Upper lobe of right lung (tissue), 1 donor: ENCODE measurements around the gene TCFL5. TPM values are rescaled to one million over a fixed set of nuclear protein-coding genes. Genes with fewer than 3 reads are reported as not detected.

ENCODE experiments used
- ATAC-seq: fragments of 200-7000 bp; cut with Tn5 transposase; one replicate; pipeline ENCODE4 v1.9.1; 2020; ENCODE audit warnings: mild to moderate bottlenecking, moderate library complexity
- DNase-seq: peaks from one replicate; pipeline ENCODE4 v3.0.0-alpha.2; 2020
- H3K27ac ChIP-seq: fragments of 200-600 bp; one replicate; pipeline ENCODE4 v1.8.0; 2022
- H3K27me3 ChIP-seq: fragments of 200-600 bp; one replicate; pipeline ENCODE4 v1.8.0; 2022; ENCODE audit warnings: mild to moderate bottlenecking
- H3K36me3 ChIP-seq: fragments of 200-600 bp; one replicate; pipeline ENCODE4 v1.8.0; 2022
- H3K4me1 ChIP-seq: fragments of 200-600 bp; one replicate; pipeline ENCODE4 v1.8.0; 2022
- H3K4me3 ChIP-seq: fragments of 200-600 bp; one replicate; pipeline ENCODE4 v1.8.0; 2022; ENCODE audit warnings: mild to moderate bottlenecking
- H3K9me3 ChIP-seq: fragments of 200-600 bp; one replicate; pipeline ENCODE4 v1.8.0; 2022
- intact Hi-C: fragments of 100-400 bp; cut with DNase I; formaldehyde crosslinking; loops from one replicate; pipeline ENCODE4 v1.11.0; 2022
- total RNA-seq: library from RNA; stranded (reverse); fragmentation: NEBNext Ultra II Directional; extraction: Animal tissue kit (Norgen Biotek cat#: 25700); gene quantifications from one replicate; pipeline ENCODE4 v1.2.1, GENCODE V29; 2021
- TF ChIP-seq, protein P1 (sequence below): fragments of 200-600 bp; IDR thresholded peaks from one replicate; pipeline ENCODE4 v1.8.0; 2022; ENCODE audit warnings: antibody characterized with exemption
- donor health status: DM: no; HTN: yes; CAD: no; lungs with severe emphysema.

The TCFL5 gene
- total RNA-seq, 1 donor from 2014 or later = 7.8 TPM

DNA sequence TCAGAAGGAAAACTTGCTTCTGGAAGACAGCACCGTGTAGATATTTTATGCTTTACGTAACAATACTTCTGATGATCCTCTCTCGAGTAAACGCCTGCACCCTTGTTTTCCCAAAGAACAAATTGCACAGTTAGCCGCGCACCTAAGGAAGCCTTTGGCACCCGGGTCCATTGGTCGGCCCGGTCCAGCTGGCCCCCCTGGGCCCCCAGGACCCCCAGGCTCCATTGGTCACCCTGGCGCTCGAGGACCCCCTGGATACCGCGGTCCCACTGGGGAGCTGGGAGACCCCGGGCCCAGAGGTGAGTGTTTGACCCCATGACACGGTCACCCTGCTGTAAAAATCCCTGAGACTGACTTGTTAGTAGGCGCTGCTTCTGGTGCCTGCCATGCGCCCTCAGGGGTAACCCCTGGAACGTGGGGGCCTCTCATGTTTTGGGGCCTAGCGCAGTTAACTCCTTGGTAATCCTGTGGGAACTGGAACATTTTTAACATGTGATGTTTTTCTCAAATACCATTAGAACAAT lies 24.6 kb downstream of the TCFL5 start:
- ATAC-seq (no peak), DNase-seq (no peak)
- Histone ChIP-seq H3K36me3 (no peaks in the 10 kb centered on the region), H3K9me3 (no peaks in the 10 kb centered on the region), H3K27ac (no peak overlapping the region), H3K4me3 (no peak overlapping the region), H3K27me3 (no peaks in the 10 kb centered on the region), H3K4me1 (peaks cover 5% of the 10 kb centered on the region)
- intact Hi-C loops = no loop called here
- TF ChIP-seq, protein P1, sequence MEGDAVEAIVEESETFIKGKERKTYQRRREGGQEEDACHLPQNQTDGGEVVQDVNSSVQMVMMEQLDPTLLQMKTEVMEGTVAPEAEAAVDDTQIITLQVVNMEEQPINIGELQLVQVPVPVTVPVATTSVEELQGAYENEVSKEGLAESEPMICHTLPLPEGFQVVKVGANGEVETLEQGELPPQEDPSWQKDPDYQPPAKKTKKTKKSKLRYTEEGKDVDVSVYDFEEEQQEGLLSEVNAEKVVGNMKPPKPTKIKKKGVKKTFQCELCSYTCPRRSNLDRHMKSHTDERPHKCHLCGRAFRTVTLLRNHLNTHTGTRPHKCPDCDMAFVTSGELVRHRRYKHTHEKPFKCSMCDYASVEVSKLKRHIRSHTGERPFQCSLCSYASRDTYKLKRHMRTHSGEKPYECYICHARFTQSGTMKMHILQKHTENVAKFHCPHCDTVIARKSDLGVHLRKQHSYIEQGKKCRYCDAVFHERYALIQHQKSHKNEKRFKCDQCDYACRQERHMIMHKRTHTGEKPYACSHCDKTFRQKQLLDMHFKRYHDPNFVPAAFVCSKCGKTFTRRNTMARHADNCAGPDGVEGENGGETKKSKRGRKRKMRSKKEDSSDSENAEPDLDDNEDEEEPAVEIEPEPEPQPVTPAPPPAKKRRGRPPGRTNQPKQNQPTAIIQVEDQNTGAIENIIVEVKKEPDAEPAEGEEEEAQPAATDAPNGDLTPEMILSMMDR = no peak

GRCh38 chr20:62835931-62836861 lies 25.4 kb downstream of the TCFL5 start:
- DNase-seq (no peak), ATAC-seq (no peak)
- TF ChIP-seq, protein P1 = no peak

GRCh38 chr20:62834967-62835730 lies 26.5 kb downstream of the TCFL5 start:
- TF ChIP-seq, protein P1 = no peak
- H3K36me3 ChIP-seq = no peaks in the 10 kb centered on the region
- H3K4me1 ChIP-seq = peaks cover 7% of the 10 kb centered on the region
- intact Hi-C loops = no loop called here
- DNase-seq (no peak), ATAC-seq (no peak)
- H3K27me3 ChIP-seq = no peaks in the 10 kb centered on the region
- H3K9me3 ChIP-seq = no peaks in the 10 kb centered on the region
- H3K27ac ChIP-seq = no peak overlapping the region
- H3K4me3 ChIP-seq = no peak overlapping the region

More at GRCh38 chr20:62835931-62836861, 25.4 kb downstream of the TCFL5 start:
- Histone ChIP-seq H3K4me3 (no peak overlapping the region), H3K4me1 (peaks cover 7% of the 10 kb centered on the region), H3K36me3 (no peaks in the 10 kb centered on the region), H3K9me3 (no peaks in the 10 kb centered on the region), H3K27ac (no peak overlapping the region), H3K27me3 (no peaks in the 10 kb centered on the region)
- intact Hi-C loops = no loop called here

GRCh38 chr20:62832951-62833391 lies 28.7 kb downstream of the TCFL5 start:
- TF ChIP-seq, protein P1 = no peak
- Histone ChIP-seq H3K9me3 (no peaks in the 10 kb centered on the region), H3K27me3 (no peaks in the 10 kb centered on the region), H3K4me3 (no peak overlapping the region), H3K36me3 (no peaks in the 10 kb centered on the region), H3K27ac (no peak overlapping the region), H3K4me1 (peaks cover 7% of the 10 kb centered on the region)
- intact Hi-C loops = no loop called here
- DNase-seq (no peak), ATAC-seq (peak; percentile 8)

GRCh38 chr20:62832212-62832922 lies 29.3 kb downstream of the TCFL5 start:
- no peak overlapping the region for H3K4me3 ChIP-seq
- intact Hi-C loops = no loop called here
- H3K9me3 ChIP-seq = no peaks in the 10 kb centered on the region
- DNase-seq (no peak), ATAC-seq (peak; percentile 59)
- H3K27ac ChIP-seq = no peak overlapping the region
- TF ChIP-seq, protein P1 = no peak
- H3K36me3 ChIP-seq = no peaks in the 10 kb centered on the region
- peaks cover 7% of the 10 kb centered on the region for H3K4me1 ChIP-seq
- H3K27me3 ChIP-seq = no peaks in the 10 kb centered on the region
